ENCODE data around the gene SLC25A34. TPM values are rescaled to one million over a fixed set of nuclear protein-coding genes. Genes with fewer than 3 reads are reported as not detected.

The SLC25A34 gene
- total RNA-seq, 4 donors from 2014 or later, result 12.9 to 73.3 (median 36.2) TPM

- Histone ChIP-seq H3K9me3 (no peaks in the 10 kb centered on the region), H3K4me1 (peaks cover 6 to 84% (median 48%) of the 10 kb centered on the region in 4 donors), H3K4me3 (peak overlapping the region; percentile 32 to 84 (median 76)), H3K36me3 (no peaks in the 10 kb centered on the region), H3K27ac (peak overlapping the region; percentile 71 to 87 (median 85)), H3K27me3 (peaks cover 20% of the 10 kb centered on the region)
- 9% methylated on average over 24 of the region's 58 CpGs; no CpG with 5 or more reads in 1 of the 2 donors for WGBS, 2 donors (ENCODE audit: low coverage in 1 of 2)
- intact Hi-C loops (cut with DNase I; ENCODE audit: low total_unique reads), result no loop called here
- no peak for DNase-seq
- TF ChIP-seq CTCF (IDR thresholded peaks at IDR 0.05), result no peak
- no peak for TF ChIP-seq POLR2AphosphoS5 (IDR thresholded peaks at IDR 0.05)
- TF ChIP-seq EP300 (IDR thresholded peaks at IDR 0.05; ENCODE audit: low read depth), result no peak
- no peak for TF ChIP-seq POLR2A (IDR thresholded peaks at IDR 0.05)
- in situ Hi-C loops (cut with MboI; ENCODE audit: low pct_ligation_motif_present in 1 of 4, low pct_unique_long_range_greater_than_20kb in 1 of 4, low sequenced_read_pairs in 3 of 4), result no loop called here
These were observed 23.0 kb downstream of the SLC25A34 start for GRCh38 chr1:15758953-15759661.

GRCh38 chr1:15760520-15761211 lies 24.6 kb downstream of the SLC25A34 start:
- WGBS, 2 donors (ENCODE audit: low coverage in 1 of 2), result 62% methylated on average over 10 of the region's 12 CpGs; no CpG with 5 or more reads in 1 of the 2 donors
- Histone ChIP-seq H3K9me3 (no peaks in the 10 kb centered on the region), H3K27ac (peak overlapping the region; percentile 71 to 87 (median 85)), H3K36me3 (no peaks in the 10 kb centered on the region), H3K4me3 (peak overlapping the region in 2 of 4 donors; percentile 5 to 9), H3K27me3 (peaks cover 20% of the 10 kb centered on the region), H3K4me1 (peaks cover 13 to 92% (median 58%) of the 10 kb centered on the region in 4 donors)
- intact Hi-C loops (cut with DNase I; ENCODE audit: low total_unique reads), result no loop called here
- DNase-seq, result peak; percentile 30
- in situ Hi-C loops (cut with MboI; ENCODE audit: low pct_ligation_motif_present in 1 of 4, low pct_unique_long_range_greater_than_20kb in 1 of 4, low sequenced_read_pairs in 3 of 4), result no loop called here
- TF ChIP-seq POLR2AphosphoS5 (IDR thresholded peaks at IDR 0.05) (peak in 2 of 3 donors; percentile 30 to 51), CTCF (IDR thresholded peaks at IDR 0.05) (no peak)

GRCh38 chr1:15761366-15762128 lies 25.5 kb downstream of the SLC25A34 start:
- H3K4me3 ChIP-seq, result no peak overlapping the region
- in situ Hi-C loops (cut with MboI; ENCODE audit: low pct_ligation_motif_present in 1 of 4, low pct_unique_long_range_greater_than_20kb in 1 of 4, low sequenced_read_pairs in 3 of 4), result no loop called here
- intact Hi-C loops (cut with DNase I; ENCODE audit: low total_unique reads), result no loop called here
- H3K9me3 ChIP-seq, result no peaks in the 10 kb centered on the region
- peaks cover 13 to 83% (median 50%) of the 10 kb centered on the region in 4 donors for H3K4me1 ChIP-seq
- no peak for DNase-seq
- TF ChIP-seq EP300 (IDR thresholded peaks at IDR 0.05; ENCODE audit: low read depth), result no peak
- TF ChIP-seq POLR2A (IDR thresholded peaks at IDR 0.05), result no peak
- no peak for TF ChIP-seq CTCF (IDR thresholded peaks at IDR 0.05)
- no peak for TF ChIP-seq POLR2AphosphoS5 (IDR thresholded peaks at IDR 0.05)
- peaks cover 20% of the 10 kb centered on the region for H3K27me3 ChIP-seq
- peak overlapping the region; percentile 71 to 87 (median 85) for H3K27ac ChIP-seq
- 49 to 60% methylated on average over 8 of the region's 8 CpGs for WGBS, 2 donors (ENCODE audit: low coverage in 1 of 2)
- H3K36me3 ChIP-seq, result no peaks in the 10 kb centered on the region

- intact Hi-C loops (cut with DNase I; ENCODE audit: low total_unique reads) (no loop called here), in situ Hi-C loops (cut with MboI; ENCODE audit: low pct_ligation_motif_present in 1 of 4, low pct_unique_long_range_greater_than_20kb in 1 of 4, low sequenced_read_pairs in 3 of 4) (no loop called here)
- DNase-seq, result no peak
- Histone ChIP-seq H3K27me3 (peaks cover 17% of the 10 kb centered on the region), H3K4me1 (peaks cover 13 to 73% (median 49%) of the 10 kb centered on the region in 4 donors), H3K4me3 (no peak overlapping the region), H3K36me3 (peaks cover 0 to 5% (median 2%) of the 10 kb centered on the region in 4 donors), H3K27ac (peak overlapping the region in 3 of 4 donors; percentile 83 to 87 (median 83)), H3K9me3 (no peaks in the 10 kb centered on the region)
- 76 to 100% methylated on average over 3 to 10 of the region's 10 CpGs for WGBS, 2 donors (ENCODE audit: low coverage in 1 of 2)
- TF ChIP-seq EP300 (IDR thresholded peaks at IDR 0.05; ENCODE audit: low read depth) (no peak), POLR2A (IDR thresholded peaks at IDR 0.05) (no peak), CTCF (IDR thresholded peaks at IDR 0.05) (no peak), POLR2AphosphoS5 (IDR thresholded peaks at IDR 0.05) (no peak)
These were observed 26.5 kb downstream of the SLC25A34 start for GRCh38 chr1:15762546-15762945.
